ENCODE results near the gene SLC4A1. TPM values are rescaled to one million over a fixed set of nuclear protein-coding genes. Genes with fewer than 3 reads are reported as not detected.
A peak's percentile ranks its signal among the peaks of the same experiment; 100 is the strongest.

SLC4A1 gene
- total RNA-seq, 4 donors from 2014 or later = 2.4 TPM; not detected in 3

- no peak for TF ChIP-seq POLR2A (IDR thresholded peaks at IDR 0.05)
- TF ChIP-seq CTCF (IDR thresholded peaks at IDR 0.05) = no peak
- DNase-seq (ENCODE audit: low spot score in 2 of 2) = no peak
- intact Hi-C loops (cut with DNase I; ENCODE audit: low total_unique reads) = no loop called here
- H3K4me3 ChIP-seq (ENCODE audit: low read depth, poor library complexity, severe bottlenecking) = no peak overlapping the region
- 92 to 96% methylated on average over 2 of the region's 2 CpGs for WGBS, 2 donors
Observed at GRCh38 chr17:44281570-44281969, 13.6 kb upstream of the SLC4A1 start.

- TF ChIP-seq CTCF (IDR thresholded peaks at IDR 0.05) = no peak
- TF ChIP-seq POLR2A (IDR thresholded peaks at IDR 0.05) = no peak
- no peak overlapping the region for H3K4me3 ChIP-seq (ENCODE audit: low read depth, poor library complexity, severe bottlenecking)
- DNase-seq (ENCODE audit: low spot score in 2 of 2) = no peak
- intact Hi-C loops (cut with DNase I; ENCODE audit: low total_unique reads) = no loop called here
- 76 to 79% methylated on average over 12 of the region's 12 CpGs for WGBS, 2 donors
Observed at GRCh38 chr17:44280392-44280937, 12.5 kb upstream of the SLC4A1 start.

- TF ChIP-seq POLR2A (IDR thresholded peaks at IDR 0.05) (no peak), CTCF (IDR thresholded peaks at IDR 0.05) (peak in 1 of 3 donors; percentile 31)
- 35 to 52% methylated on average over 18 to 20 of the region's 20 CpGs for WGBS, 2 donors
- intact Hi-C loops (cut with DNase I; ENCODE audit: low total_unique reads) = no loop called here
- no peak overlapping the region for H3K4me3 ChIP-seq (ENCODE audit: low read depth, poor library complexity, severe bottlenecking)
- peak in 1 of 2 donors; percentile 47 for DNase-seq (ENCODE audit: low spot score in 2 of 2)
Observed at GRCh38 chr17:44279666-44280391, 11.9 kb upstream of the SLC4A1 start.

GRCh38 chr17:44279346-44279665, 11.4 kb upstream of the SLC4A1 start:
- no peak overlapping the region for H3K4me3 ChIP-seq (ENCODE audit: low read depth, poor library complexity, severe bottlenecking)
- TF ChIP-seq CTCF (IDR thresholded peaks at IDR 0.05) (no peak), POLR2A (IDR thresholded peaks at IDR 0.05) (no peak)
- WGBS, 2 donors = 80 to 92% methylated on average over 2 of the region's 2 CpGs
- intact Hi-C loops (cut with DNase I; ENCODE audit: low total_unique reads) = no loop called here
- DNase-seq (ENCODE audit: low spot score in 2 of 2) = no peak

GRCh38 chr17:44277976-44278375, 10.0 kb upstream of the SLC4A1 start:
- no peak for TF ChIP-seq CTCF (IDR thresholded peaks at IDR 0.05)
- no peak for TF ChIP-seq POLR2A (IDR thresholded peaks at IDR 0.05)
- 74 to 81% methylated on average over 4 of the region's 4 CpGs for WGBS, 2 donors
- DNase-seq (ENCODE audit: low spot score in 2 of 2) = no peak
- H3K4me3 ChIP-seq (ENCODE audit: low read depth, poor library complexity, severe bottlenecking) = no peak overlapping the region
- intact Hi-C loops (cut with DNase I; ENCODE audit: low total_unique reads) = no loop called here

GRCh38 chr17:44273607-44274006, 5.7 kb upstream of the SLC4A1 start:
- H3K4me3 ChIP-seq (ENCODE audit: low read depth, poor library complexity, severe bottlenecking) = no peak overlapping the region
- intact Hi-C loops (cut with DNase I; ENCODE audit: low total_unique reads) = no loop called here
- TF ChIP-seq POLR2A (IDR thresholded peaks at IDR 0.05) = no peak
- no peak for TF ChIP-seq CTCF (IDR thresholded peaks at IDR 0.05)
- 84 to 91% methylated on average over 5 of the region's 5 CpGs for WGBS, 2 donors
- DNase-seq (ENCODE audit: low spot score in 2 of 2) = no peak
